ENCODE results near the gene RPS19BP1. TPM values are rescaled to one million over a fixed set of nuclear protein-coding genes. Genes with fewer than 3 reads are reported as not detected.
A peak's percentile ranks its signal among the peaks of the same experiment; 100 is the strongest.
"Not testable (repeated sequence)": the region's sequence is repeated elsewhere in the genome, so short reads cannot be mapped to it uniquely, and the experiment has no call there.

Gene RPS19BP1
- polyA plus RNA-seq, 1 experiment: 66.7 TPM

- ChIA-PET CTCF (interaction anchor here (0.8 to 3.0 kb wide), 5 partner anchors 11 to 512 kb away, joined by 3 to 12 read pairs (median 9); no protein-coding TSS in a partner anchor), POLR2A (interaction anchor here (0.5 kb wide), 1 partner anchor 1594 kb away, joined by 5 read pairs; no protein-coding TSS in a partner anchor)
- Histone ChIP-seq H3K4me3 (ENCODE audit: low read depth, low read length) (no peak overlapping the region), H3K27me3 (ENCODE audit: control insufficient read depth, insufficient read depth, low read length) (no peaks in the 10 kb centered on the region), H3K36me3 (ENCODE audit: control insufficient read depth, insufficient read depth, low read length) (peaks cover 35% of the 10 kb centered on the region)
- TF ChIP-seq CTCF (IDR thresholded peaks at IDR 0.05; ENCODE audit: insufficient read depth, low read depth, low read length): no peak
- DNase-seq (ENCODE audit: low read depth): no peak
Measured at GRCh38 chr22:39524753-39525657, 7.5 kb downstream of the RPS19BP1 start.

GRCh38 chr22:39524089-39524752, 8.3 kb downstream of the RPS19BP1 start:
- TF ChIP-seq CTCF (IDR thresholded peaks at IDR 0.05; ENCODE audit: insufficient read depth, low read depth, low read length): no peak
- DNase-seq (ENCODE audit: low read depth): no peak
- no peak overlapping the region for H3K4me3 ChIP-seq (ENCODE audit: low read depth, low read length)
- peaks cover 29% of the 10 kb centered on the region for H3K36me3 ChIP-seq (ENCODE audit: control insufficient read depth, insufficient read depth, low read length)
- H3K27me3 ChIP-seq (ENCODE audit: control insufficient read depth, insufficient read depth, low read length): no peaks in the 10 kb centered on the region
- ChIA-PET POLR2A (interaction anchor here (0.6 to 1.3 kb wide), 6 partner anchors 23 to 653 kb away, joined by 3 to 5 read pairs (median 4); partner anchors contain the start of gene TNRC6B), CTCF (interaction anchor here (0.8 to 3.0 kb wide), 6 partner anchors 10 to 513 kb away, joined by 3 to 12 read pairs (median 6); no protein-coding TSS in a partner anchor)

GRCh38 chr22:39522567-39523300, 9.8 kb downstream of the RPS19BP1 start:
- Histone ChIP-seq H3K4me3 (ENCODE audit: low read depth, low read length) (peak overlapping the region; percentile 88), H3K36me3 (ENCODE audit: control insufficient read depth, insufficient read depth, low read length) (peaks cover 23% of the 10 kb centered on the region), H3K27me3 (ENCODE audit: control insufficient read depth, insufficient read depth, low read length) (no peaks in the 10 kb centered on the region)
- ChIA-PET CTCF (interaction anchor here (0.6 to 3.0 kb wide), 12 partner anchors 8 to 826 kb away, joined by 3 to 9 read pairs (median 4); no protein-coding TSS in a partner anchor), POLR2A (interaction anchor here (0.6 to 1.3 kb wide), 4 partner anchors 20 to 655 kb away, joined by 3 to 5 read pairs (median 4); partner anchors contain the start of genes MIEF1 and TNRC6B)
- DNase-seq (ENCODE audit: low read depth): no peak
- no peak for TF ChIP-seq CTCF (IDR thresholded peaks at IDR 0.05; ENCODE audit: insufficient read depth, low read depth, low read length)

GRCh38 chr22:39522091-39522490, 10.5 kb downstream of the RPS19BP1 start:
- not testable (repeated sequence) for DNase-seq (ENCODE audit: low read depth); H3K27me3 ChIP-seq (ENCODE audit: control insufficient read depth, insufficient read depth, low read length)
- CTCF ChIA-PET: interaction anchor here (0.6 to 3.0 kb wide), 6 partner anchors 8 to 503 kb away, joined by 3 to 9 read pairs (median 4); no protein-coding TSS in a partner anchor
- POLR2A ChIA-PET: interaction anchor here (0.6 to 1.0 kb wide), 3 partner anchors 20 to 308 kb away, joined by 3 to 4 read pairs (median 4); partner anchors contain the start of gene MIEF1
- Histone ChIP-seq H3K4me3 (ENCODE audit: low read depth, low read length) (peak overlapping the region; percentile 88), H3K36me3 (ENCODE audit: control insufficient read depth, insufficient read depth, low read length) (peaks cover 25% of the 10 kb centered on the region)

GRCh38 chr22:39521106-39521885, 11.3 kb downstream of the RPS19BP1 start:
- H3K36me3 ChIP-seq (ENCODE audit: control insufficient read depth, insufficient read depth, low read length): peaks cover 27% of the 10 kb centered on the region
- DNase-seq (ENCODE audit: low read depth); H3K27me3 ChIP-seq (ENCODE audit: control insufficient read depth, insufficient read depth, low read length): not testable (repeated sequence)
- CTCF ChIA-PET: interaction anchor here (1.1 to 1.2 kb wide), 2 partner anchors 9 to 178 kb away, joined by 3 to 4 read pairs; no protein-coding TSS in a partner anchor
- peak overlapping the region; percentile 88 for H3K4me3 ChIP-seq (ENCODE audit: low read depth, low read length)
- POLR2A ChIA-PET: interaction anchor here (0.5 kb wide), 1 partner anchor 205 kb away, joined by 4 read pairs; no protein-coding TSS in a partner anchor

Measured in BJ (cell line).